ENCODE measurements around the gene LANCL2. TPM values are rescaled to one million over a fixed set of nuclear protein-coding genes. Genes with fewer than 3 reads are reported as not detected.

LANCL2 gene
- total and polyA plus RNA-seq, 4 donors, result 6.3 to 14.4 (median 9.9) TPM

GRCh38 chr7:55363386-55364170 is 1.6 kb upstream of the LANCL2 start:
- peaks cover 3 to 18% (median 7%) of the 10 kb centered on the region in 5 donors for H3K4me1 ChIP-seq (ENCODE audit: control insufficient read depth in 5 of 5, insufficient read depth in 5 of 5, low read length in 5 of 5)
- ATAC-seq (ENCODE audit: insufficient read depth, low FRiP score) (no peak), DNase-seq (no peak)
- H3K27ac ChIP-seq (ENCODE audit: low read depth in 1 of 2, low read length in 1 of 2), result no peak overlapping the region
- H3K36me3 ChIP-seq (ENCODE audit: control insufficient read depth in 4 of 4, insufficient read depth in 4 of 4, low read length in 4 of 4), result no peaks in the 10 kb centered on the region
- no peaks in the 10 kb centered on the region for H3K9me3 ChIP-seq (ENCODE audit: control insufficient read depth in 4 of 4, insufficient read depth in 3 of 4, low read length in 3 of 4)
- no peak overlapping the region for H3K9ac ChIP-seq (ENCODE audit: insufficient read depth in 1 of 2, low read length in 2 of 2)
- TF ChIP-seq CTCF (IDR thresholded peaks at IDR 0.05; ENCODE audit: control extremely low read depth, extremely low read depth), result no peak
- no peak overlapping the region for H3K4me3 ChIP-seq
- peaks cover 0 to 4% (median 0%) of the 10 kb centered on the region in 3 donors for H3K27me3 ChIP-seq (ENCODE audit: control insufficient read depth in 3 of 3, insufficient read depth in 3 of 3, low read length in 2 of 3)
- 91 to 95% methylated on average over 25 of the region's 25 CpGs for WGBS, 2 donors

GRCh38 chr7:55365675-55366460 is 731 bp downstream of the LANCL2 start:
- Histone ChIP-seq H3K27ac (ENCODE audit: low read depth in 1 of 2, low read length in 1 of 2) (peak overlapping the region; percentile 98 to 99), H3K9me3 (ENCODE audit: control insufficient read depth in 4 of 4, insufficient read depth in 3 of 4, low read length in 3 of 4) (no peaks in the 10 kb centered on the region), H3K4me1 (ENCODE audit: control insufficient read depth in 5 of 5, insufficient read depth in 5 of 5, low read length in 5 of 5) (peaks cover 3 to 18% (median 7%) of the 10 kb centered on the region in 5 donors), H3K4me3 (peak overlapping the region; percentile 98), H3K9ac (ENCODE audit: insufficient read depth in 1 of 2, low read length in 2 of 2) (peak overlapping the region; percentile 94 to 99), H3K36me3 (ENCODE audit: control insufficient read depth in 4 of 4, insufficient read depth in 4 of 4, low read length in 4 of 4) (no peaks in the 10 kb centered on the region), H3K27me3 (ENCODE audit: control insufficient read depth in 3 of 3, insufficient read depth in 3 of 3, low read length in 2 of 3) (no peaks in the 10 kb centered on the region)
- 0 to 1% methylated on average over 50 to 101 of the region's 101 CpGs for WGBS, 2 donors
- DNase-seq (peak; percentile 97 to 99 (median 97)), ATAC-seq (ENCODE audit: insufficient read depth, low FRiP score) (peak; percentile 98)
- TF ChIP-seq CTCF (IDR thresholded peaks at IDR 0.05; ENCODE audit: control extremely low read depth, extremely low read depth), result no peak

GRCh38 chr7:55366461-55367070 is 1.4 kb downstream of the LANCL2 start:
- TF ChIP-seq CTCF (IDR thresholded peaks at IDR 0.05; ENCODE audit: control extremely low read depth, extremely low read depth), result no peak
- Histone ChIP-seq H3K4me3 (peak overlapping the region; percentile 98), H3K9me3 (ENCODE audit: control insufficient read depth in 4 of 4, insufficient read depth in 3 of 4, low read length in 3 of 4) (no peaks in the 10 kb centered on the region), H3K27ac (ENCODE audit: low read depth in 1 of 2, low read length in 1 of 2) (peak overlapping the region; percentile 98 to 99), H3K36me3 (ENCODE audit: control insufficient read depth in 4 of 4, insufficient read depth in 4 of 4, low read length in 4 of 4) (no peaks in the 10 kb centered on the region), H3K27me3 (ENCODE audit: control insufficient read depth in 3 of 3, insufficient read depth in 3 of 3, low read length in 2 of 3) (no peaks in the 10 kb centered on the region), H3K4me1 (ENCODE audit: control insufficient read depth in 5 of 5, insufficient read depth in 5 of 5, low read length in 5 of 5) (peaks cover 3 to 18% (median 7%) of the 10 kb centered on the region in 5 donors), H3K9ac (ENCODE audit: insufficient read depth in 1 of 2, low read length in 2 of 2) (peak overlapping the region; percentile 94 to 99)
- WGBS, 2 donors, result 0 to 1% methylated on average over 32 of the region's 32 CpGs
- DNase-seq, result peak in 2 of 3 donors; percentile 30 to 32
- ATAC-seq (ENCODE audit: insufficient read depth, low FRiP score), result peak; percentile 19
